Retina (tissue), 1 donor: Measurements from ENCODE around the gene SLIT3.
A peak's percentile ranks its signal among the peaks of the same experiment; 100 is the strongest.

Experiments
- DNase-seq: peaks from one replicate; pipeline ENCODE4 v3.0.0-alpha.2; 2016

The SLIT3 gene

GRCh38 chr5:169064093-169064492 is 236.8 kb downstream of the SLIT3 start:
- no peak for DNase-seq

- no peak for DNase-seq
Observed at GRCh38 chr5:169063316-169063953, 237.5 kb downstream of the SLIT3 start.

GRCh38 chr5:169062690-169063089 is 238.2 kb downstream of the SLIT3 start:
- no peak for DNase-seq

- DNase-seq: no peak
Observed at GRCh38 chr5:169054506-169054905, 246.4 kb downstream of the SLIT3 start.

GRCh38 chr5:169052207-169052606 is 248.7 kb downstream of the SLIT3 start:
- DNase-seq: no peak

- DNase-seq: no peak
Observed at GRCh38 chr5:169051351-169051750, 249.6 kb downstream of the SLIT3 start.

- DNase-seq: no peak
Observed at GRCh38 chr5:169050636-169051035, 250.3 kb downstream of the SLIT3 start.

GRCh38 chr5:169050146-169050571 is 250.8 kb downstream of the SLIT3 start:
- DNase-seq: no peak

GRCh38 chr5:169049712-169050111 is 251.2 kb downstream of the SLIT3 start:
- no peak for DNase-seq

GRCh38 chr5:169048181-169049125 is 252.5 kb downstream of the SLIT3 start:
- no peak for DNase-seq

- no peak for DNase-seq
Observed at GRCh38 chr5:169044962-169045361, 256.0 kb downstream of the SLIT3 start.

- no peak for DNase-seq
Observed at GRCh38 chr5:169041180-169041579, 259.8 kb downstream of the SLIT3 start.

- DNase-seq: no peak
Observed at GRCh38 chr5:169039592-169039991, 261.3 kb downstream of the SLIT3 start.

- peak; percentile 63 for DNase-seq
Observed at GRCh38 chr5:169037466-169037865, 263.5 kb downstream of the SLIT3 start.

GRCh38 chr5:169036079-169036805 is 264.7 kb downstream of the SLIT3 start:
- no peak for DNase-seq

- DNase-seq: no peak
Observed at GRCh38 chr5:169029661-169030274, 271.2 kb downstream of the SLIT3 start.

GRCh38 chr5:169029037-169029436 is 271.9 kb downstream of the SLIT3 start:
- no peak for DNase-seq

GRCh38 chr5:169027501-169028061 is 273.4 kb downstream of the SLIT3 start:
- no peak for DNase-seq

GRCh38 chr5:169025491-169025890 is 275.4 kb downstream of the SLIT3 start:
- no peak for DNase-seq

- DNase-seq: no peak
Observed at GRCh38 chr5:169024421-169024820, 276.5 kb downstream of the SLIT3 start.

- DNase-seq: no peak
Observed at GRCh38 chr5:169022718-169023117, 278.2 kb downstream of the SLIT3 start.

- DNase-seq: no peak
Observed at GRCh38 chr5:169020102-169020501, 280.8 kb downstream of the SLIT3 start.

GRCh38 chr5:169018925-169019324 is 282.0 kb downstream of the SLIT3 start:
- no peak for DNase-seq
